ENCODE results near the gene SPATA2L.
"Not testable (repeated sequence)": the region's sequence is repeated elsewhere in the genome, so short reads cannot be mapped to it uniquely, and the experiment has no call there.

Gene SPATA2L

GRCh38 chr16:89690392-89690901 lies 11.1 kb downstream of the SPATA2L start:
- DNase-seq (ENCODE audit: low read depth in 2 of 2, low spot score in 1 of 2), result no peak

GRCh38 chr16:89689621-89690020 lies 11.9 kb downstream of the SPATA2L start:
- DNase-seq (ENCODE audit: low read depth in 2 of 2, low spot score in 1 of 2), result not testable (repeated sequence)

- no peak for DNase-seq (ENCODE audit: low read depth in 2 of 2, low spot score in 1 of 2)
These were observed 12.4 kb downstream of the SPATA2L start for GRCh38 chr16:89689142-89689541.

- no peak for DNase-seq (ENCODE audit: low read depth in 2 of 2, low spot score in 1 of 2)
These were observed 13.1 kb downstream of the SPATA2L start for GRCh38 chr16:89688395-89688794.

- no peak for DNase-seq (ENCODE audit: low read depth in 2 of 2, low spot score in 1 of 2)
These were observed 14.2 kb downstream of the SPATA2L start for GRCh38 chr16:89687092-89687940.

GRCh38 chr16:89686520-89687091 lies 14.9 kb downstream of the SPATA2L start, which contains the start of gene CDK10:
Gene CDK10 (plus strand): TSS chr16:89686689. CDS start chr16:89686711, 22 bp downstream.
- peak; percentile 64 to 82 for DNase-seq (ENCODE audit: low read depth in 2 of 2, low spot score in 1 of 2)

- no peak for DNase-seq (ENCODE audit: low read depth in 2 of 2, low spot score in 1 of 2)
These were observed 15.6 kb downstream of the SPATA2L start for GRCh38 chr16:89685916-89686315.

- DNase-seq (ENCODE audit: low read depth in 2 of 2, low spot score in 1 of 2), result no peak
These were observed 23.2 kb downstream of the SPATA2L start for GRCh38 chr16:89678258-89678657.

- no peak for DNase-seq (ENCODE audit: low read depth in 2 of 2, low spot score in 1 of 2)
These were observed 29.1 kb downstream of the SPATA2L start for GRCh38 chr16:89672177-89672941.

GRCh38 chr16:89671565-89671964 lies 29.9 kb downstream of the SPATA2L start:
- not testable (repeated sequence) for DNase-seq (ENCODE audit: low read depth in 2 of 2, low spot score in 1 of 2)

- no peak for DNase-seq (ENCODE audit: low read depth in 2 of 2, low spot score in 1 of 2)
These were observed 30.7 kb downstream of the SPATA2L start for GRCh38 chr16:89670496-89671431.

- no peak for DNase-seq (ENCODE audit: low read depth in 2 of 2, low spot score in 1 of 2)
These were observed 31.8 kb downstream of the SPATA2L start for GRCh38 chr16:89669755-89670154.

- no peak for DNase-seq (ENCODE audit: low read depth in 2 of 2, low spot score in 1 of 2)
These were observed 32.7 kb downstream of the SPATA2L start for GRCh38 chr16:89668790-89669158.

GRCh38 chr16:89667633-89668032 lies 33.9 kb downstream of the SPATA2L start:
- DNase-seq (ENCODE audit: low read depth in 2 of 2, low spot score in 1 of 2), result no peak

GRCh38 chr16:89667000-89667399 lies 34.5 kb downstream of the SPATA2L start:
- not testable (repeated sequence) for DNase-seq (ENCODE audit: low read depth in 2 of 2, low spot score in 1 of 2)

- DNase-seq (ENCODE audit: low read depth in 2 of 2, low spot score in 1 of 2), result not testable (repeated sequence)
These were observed 37.3 kb downstream of the SPATA2L start for GRCh38 chr16:89664238-89664637.

- no peak for DNase-seq (ENCODE audit: low read depth in 2 of 2, low spot score in 1 of 2)
These were observed 40.3 kb downstream of the SPATA2L start for GRCh38 chr16:89661215-89661614.

GRCh38 chr16:89660146-89660545 lies 41.4 kb downstream of the SPATA2L start:
- DNase-seq (ENCODE audit: low read depth in 2 of 2, low spot score in 1 of 2), result no peak

GRCh38 chr16:89658221-89658879 lies 43.2 kb downstream of the SPATA2L start:
- no peak for DNase-seq (ENCODE audit: low read depth in 2 of 2, low spot score in 1 of 2)

Measured in stimulated activated CD8-positive, alpha-beta memory T cell treated with anti-CD3 and anti-CD28 coated beads, Interleukin-4, amount 100 ng/mL, for 1 hour (primary cell).